Lung (tissue), 12 donors: Measurements from ENCODE around the gene ITGB1. TPM values are rescaled to one million over a fixed set of nuclear protein-coding genes. Genes with fewer than 3 reads are reported as not detected.

Source experiments
- ATAC-seq: fragments of 200-7000 bp; cut with Tn5 transposase; one replicate; pipeline ENCODE4 v1.9.1; 2020; ENCODE audit warnings: moderate number of reproducible peaks; ENCODE audit not compliant: insufficient read depth, low FRiP score
- DNase-seq, 3 donors: peaks; one replicate each; pipeline ENCODE4 v3.0.0-alpha.2; 2013 to 2017
- H3K27ac ChIP-seq, 2 donors: one replicate each; pipeline ENCODE4 v1.5.1; 2013; ENCODE audit warnings: mild to moderate bottlenecking in 2 of 2, moderate library complexity in 2 of 2, control low read depth in 1 of 2, inconsistent platforms in 1 of 2, low read depth in 1 of 2, low read length in 1 of 2
- H3K27me3 ChIP-seq, 3 donors: one replicate each; pipeline ENCODE4 v1.5.1; 2013; ENCODE audit warnings: low read length in 2 of 3; ENCODE audit not compliant: control insufficient read depth in 3 of 3, insufficient read depth in 3 of 3
- H3K36me3 ChIP-seq, 4 donors: one replicate each; pipeline ENCODE4 v1.5.1; 2013; ENCODE audit warnings: low read length in 4 of 4, mild to moderate bottlenecking in 1 of 4, moderate library complexity in 1 of 4; ENCODE audit not compliant: control insufficient read depth in 4 of 4, insufficient read depth in 4 of 4
- H3K4me1 ChIP-seq, 5 donors: one replicate each; pipeline ENCODE4 v1.5.1; 2013; ENCODE audit warnings: low read length in 5 of 5, mild to moderate bottlenecking in 2 of 5, moderate library complexity in 1 of 5; ENCODE audit not compliant: control insufficient read depth in 5 of 5, insufficient read depth in 5 of 5
- H3K4me3 ChIP-seq: one replicate; pipeline ENCODE4 v1.5.1; 2013; ENCODE audit warnings: mild to moderate bottlenecking, control low read depth, moderate library complexity
- H3K9ac ChIP-seq, 2 donors: one replicate each; pipeline ENCODE4 v1.5.1; 2013; ENCODE audit warnings: low read length in 2 of 2, control low read depth in 1 of 2; ENCODE audit not compliant: insufficient read depth in 1 of 2
- H3K9me3 ChIP-seq, 4 donors: one replicate each; pipeline ENCODE4 v1.5.1; 2013; ENCODE audit warnings: low read length in 3 of 4, mild to moderate bottlenecking in 1 of 4, moderate library complexity in 1 of 4; ENCODE audit not compliant: control insufficient read depth in 4 of 4, insufficient read depth in 3 of 4
- CTCF ChIP-seq: IDR thresholded peaks from 2 replicates; pipeline ENCODE4 v1.5.1; 2012; ENCODE audit warnings: mild to moderate bottlenecking; ENCODE audit errors: control extremely low read depth, extremely low read depth
- WGBS, 2 donors: extraction: QIAGEN DNeasy Blood & Tissue Kit; methylation state at CpG; one replicate each; pipeline ENCODE4 v1.1.7; 2013; 5-methylcytosine and 5-hydroxymethylcytosine counted together
- polyA plus RNA-seq, 2 donors: library from polyadenylated mRNA; stranded (reverse); fragments of 200-250 nt; gene quantifications; one replicate each; pipeline ENCODE4 v1.2.1, GENCODE V29; 2013
- total RNA-seq, 2 donors: library from RNA; depleted of rRNA in 1 of 2; stranded (reverse); fragments of >200 nt in 1 of 2; gene quantifications; one replicate each; pipeline ENCODE4 v1.2.1, GENCODE V29; 2014 to 2021
- donor health status: control.
- donor health status: control.
- donor health status: Bipolar disorder and iron deficiency.
- donor health status: healthy.
- donor health status: DM: yes; HTN: yes; CAD: no.

Gene ITGB1
- total and polyA plus RNA-seq, 4 donors, result 105 to 445 (median 333) TPM

- DNase-seq (no peak), ATAC-seq (no peak)
- Histone ChIP-seq H3K4me1 (peaks cover 18 to 50% (median 25%) of the 10 kb centered on the region in 5 donors), H3K27ac (peak overlapping the region in 1 of 2 donors; percentile 54), H3K27me3 (no peaks in the 10 kb centered on the region), H3K9me3 (no peaks in the 10 kb centered on the region), H3K9ac (no peak overlapping the region), H3K4me3 (no peak overlapping the region), H3K36me3 (peaks cover 0 to 4% (median 0%) of the 10 kb centered on the region in 4 donors)
- 15 to 20% methylated on average over 2 of the region's 2 CpGs for WGBS, 2 donors
- TF ChIP-seq CTCF, result no peak
Observed at GRCh38 chr10:32941357-32941756, 16.7 kb downstream of the ITGB1 start.

- Histone ChIP-seq H3K27ac (peak overlapping the region in 1 of 2 donors; percentile 49), H3K27me3 (no peaks in the 10 kb centered on the region)
Observed at GRCh38 chr10:32940321-32941301, 17.4 kb downstream of the ITGB1 start.

GRCh38 chr10:32939296-32940111, 18.5 kb downstream of the ITGB1 start:
- WGBS, 2 donors, result 89 to 92% methylated on average over 10 of the region's 10 CpGs
- H3K4me3 ChIP-seq, result no peak overlapping the region
- H3K27ac ChIP-seq, result peak overlapping the region in 1 of 2 donors; percentile 76
- H3K36me3 ChIP-seq, result peaks cover 0 to 8% (median 6%) of the 10 kb centered on the region in 4 donors
- ATAC-seq (no peak), DNase-seq (no peak)
- peak overlapping the region in 1 of 2 donors; percentile 3 for H3K9ac ChIP-seq
- no peak for TF ChIP-seq CTCF
- no peaks in the 10 kb centered on the region for H3K27me3 ChIP-seq
- H3K9me3 ChIP-seq, result no peaks in the 10 kb centered on the region
- peaks cover 18 to 50% (median 28%) of the 10 kb centered on the region in 5 donors for H3K4me1 ChIP-seq

More at GRCh38 chr10:32940321-32941301, 17.4 kb downstream of the ITGB1 start:
- Histone ChIP-seq H3K4me3 (no peak overlapping the region), H3K9me3 (no peaks in the 10 kb centered on the region), H3K4me1 (peaks cover 18 to 51% (median 27%) of the 10 kb centered on the region in 5 donors), H3K36me3 (peaks cover 0 to 4% (median 0%) of the 10 kb centered on the region in 4 donors), H3K9ac (no peak overlapping the region)
- WGBS, 2 donors, result 77 to 85% methylated on average over 10 of the region's 10 CpGs
- DNase-seq (no peak), ATAC-seq (no peak)
- TF ChIP-seq CTCF, result no peak
